ENCODE data around the gene PXMP4.

PXMP4 gene

GRCh38 chr20:33731693-33732165 lies 11.6 kb upstream of the PXMP4 start, which contains the start of gene ZNF341:
TSS of gene ZNF341 (plus strand) at chr20:33731996. CDS start at chr20:33732022, 26 bp downstream.
- peak; percentile 90 to 94 for DNase-seq

- DNase-seq = no peak
Measured at GRCh38 chr20:33730946-33731692, 11.0 kb upstream of the PXMP4 start.

- no peak for DNase-seq
Measured at GRCh38 chr20:33729101-33729500, 9.0 kb upstream of the PXMP4 start.

GRCh38 chr20:33728463-33728862 lies 8.4 kb upstream of the PXMP4 start:
- DNase-seq = no peak

GRCh38 chr20:33727806-33728205 lies 7.7 kb upstream of the PXMP4 start:
- DNase-seq = no peak

- DNase-seq = no peak
Measured at GRCh38 chr20:33727115-33727479, 7.0 kb upstream of the PXMP4 start.

- no peak for DNase-seq
Measured at GRCh38 chr20:33725607-33726264, 5.6 kb upstream of the PXMP4 start.

GRCh38 chr20:33724439-33725094 lies 4.5 kb upstream of the PXMP4 start:
- no peak for DNase-seq

- DNase-seq = no peak
Measured at GRCh38 chr20:33721391-33722140, 1.5 kb upstream of the PXMP4 start.

GRCh38 chr20:33719277-33719988 lies 677 bp downstream of the PXMP4 start:
- DNase-seq = no peak

- DNase-seq = no peak
Measured at GRCh38 chr20:33716498-33716897, 3.6 kb downstream of the PXMP4 start.

- DNase-seq = no peak
Measured at GRCh38 chr20:33713865-33714367, 6.2 kb downstream of the PXMP4 start.

GRCh38 chr20:33711446-33711738 lies 8.7 kb downstream of the PXMP4 start:
- no peak for DNase-seq

GRCh38 chr20:33710681-33711445 lies 9.2 kb downstream of the PXMP4 start:
- DNase-seq = no peak

- DNase-seq = no peak
Measured at GRCh38 chr20:33709905-33710541, 10.1 kb downstream of the PXMP4 start.

GRCh38 chr20:33709398-33709797 lies 10.7 kb downstream of the PXMP4 start:
- no peak for DNase-seq

GRCh38 chr20:33707668-33708067 lies 12.4 kb downstream of the PXMP4 start:
- no peak for DNase-seq

GRCh38 chr20:33704197-33704924 lies 15.7 kb downstream of the PXMP4 start:
- no peak for DNase-seq

GRCh38 chr20:33703498-33704137 lies 16.5 kb downstream of the PXMP4 start:
- no peak for DNase-seq

GRCh38 chr20:33702861-33703260 lies 17.2 kb downstream of the PXMP4 start:
- no peak for DNase-seq

Measured in NCI-H187 (cell line).